ENCODE measurements around the gene YBX2. TPM values are rescaled to one million over a fixed set of nuclear protein-coding genes. Genes with fewer than 3 reads are reported as not detected.

The YBX2 gene
- total RNA-seq, 1 experiment from 2014 or later, result 24.0 TPM

DNA sequence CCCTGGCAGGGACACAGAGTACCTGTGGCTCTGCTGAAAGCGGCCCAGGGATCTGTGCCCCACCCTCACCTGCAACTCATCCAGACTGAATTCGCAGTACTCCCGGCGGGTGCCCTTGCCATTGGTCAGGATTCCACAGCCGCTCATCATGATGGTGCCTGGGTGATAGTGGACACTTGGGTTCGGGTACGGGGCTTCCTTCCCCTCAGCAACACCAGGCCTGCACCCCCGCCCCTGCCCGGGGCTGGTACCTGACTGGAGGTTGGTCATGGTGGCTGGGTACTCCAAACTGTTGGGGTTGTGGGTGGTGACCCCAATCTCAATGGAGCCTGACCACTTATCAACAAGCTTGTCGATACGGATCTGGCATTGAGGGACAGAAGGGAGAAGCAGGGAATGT is 31.7 kb upstream of the YBX2 start:
- no peak overlapping the region for H3K23ac ChIP-seq (ENCODE audit: insufficient read length, low read depth, low read length)
- no peak overlapping the region for H2BK5ac ChIP-seq (ENCODE audit: insufficient read length, low read length)
- H3K4me3 Mint-ChIP-seq, result no peak overlapping the region; a peak in 1 of 5 replicates
- no peak overlapping the region for H2BK15ac ChIP-seq (ENCODE audit: low read depth, low read length)
- no peaks in the 10 kb centered on the region for H3K27me3 ChIP-seq (ENCODE audit: insufficient read depth, low read length)
- no peak overlapping the region for H3K9ac ChIP-seq (ENCODE audit: extremely low read depth, insufficient read length, low read length)
- no peak for DNase-seq
- H4K5ac ChIP-seq (ENCODE audit: insufficient read length, low read depth, low read length), result no peak overlapping the region
- no peak overlapping the region for H3T11ph ChIP-seq (ENCODE audit: low read length)
- no peaks in the 10 kb centered on the region for H3K4me1 ChIP-seq (ENCODE audit: insufficient read depth, low read length)
- no peak overlapping the region for H2BK12ac ChIP-seq (ENCODE audit: insufficient read length, low read depth, low read length)
- H4K91ac ChIP-seq (ENCODE audit: insufficient read length, low read depth, low read length), result no peak overlapping the region
- TF ChIP-seq, protein P1, sequence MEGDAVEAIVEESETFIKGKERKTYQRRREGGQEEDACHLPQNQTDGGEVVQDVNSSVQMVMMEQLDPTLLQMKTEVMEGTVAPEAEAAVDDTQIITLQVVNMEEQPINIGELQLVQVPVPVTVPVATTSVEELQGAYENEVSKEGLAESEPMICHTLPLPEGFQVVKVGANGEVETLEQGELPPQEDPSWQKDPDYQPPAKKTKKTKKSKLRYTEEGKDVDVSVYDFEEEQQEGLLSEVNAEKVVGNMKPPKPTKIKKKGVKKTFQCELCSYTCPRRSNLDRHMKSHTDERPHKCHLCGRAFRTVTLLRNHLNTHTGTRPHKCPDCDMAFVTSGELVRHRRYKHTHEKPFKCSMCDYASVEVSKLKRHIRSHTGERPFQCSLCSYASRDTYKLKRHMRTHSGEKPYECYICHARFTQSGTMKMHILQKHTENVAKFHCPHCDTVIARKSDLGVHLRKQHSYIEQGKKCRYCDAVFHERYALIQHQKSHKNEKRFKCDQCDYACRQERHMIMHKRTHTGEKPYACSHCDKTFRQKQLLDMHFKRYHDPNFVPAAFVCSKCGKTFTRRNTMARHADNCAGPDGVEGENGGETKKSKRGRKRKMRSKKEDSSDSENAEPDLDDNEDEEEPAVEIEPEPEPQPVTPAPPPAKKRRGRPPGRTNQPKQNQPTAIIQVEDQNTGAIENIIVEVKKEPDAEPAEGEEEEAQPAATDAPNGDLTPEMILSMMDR (conservative IDR thresholded peaks at IDR 0.05), result no peak
- peaks cover 31 to 54% (median 53%) of the 10 kb centered on the region in 3 experiments; a peak in 6 of 7 replicates for H3K36me3 Mint-ChIP-seq (ENCODE audit: insufficient read depth in 1 of 3, low read depth in 3 of 3)
- H2AK5ac ChIP-seq (ENCODE audit: insufficient read length, low read length), result no peak overlapping the region
- no peaks in the 10 kb centered on the region for H3K9me3 ChIP-seq (ENCODE audit: control insufficient read depth, low read depth, low read length)
- H4K20me1 ChIP-seq (ENCODE audit: control insufficient read depth, insufficient read depth, insufficient read length), result no peaks in the 10 kb centered on the region
- peaks cover 2% of the 10 kb centered on the region; the same call in 1 of the 2 replicates for H3K79me2 ChIP-seq (ENCODE audit: insufficient read depth, low read length)
- H3K27ac ChIP-seq (ENCODE audit: insufficient read length, low read depth, low read length), result no peak overlapping the region
- no CpG with 5 or more reads among the region's 11 CpGs for whole genome bisulfite sequencing (ENCODE audit: extremely low coverage, insufficient read length, low lambda C conversion rate)
- peaks cover 14% of the 10 kb centered on the region for H3K23me2 ChIP-seq (ENCODE audit: insufficient read length, low read depth, low read length, poor library complexity, severe bottlenecking)
- no peak overlapping the region for H3K56ac ChIP-seq (ENCODE audit: insufficient read length, low read depth, low read length)
- peaks cover 14 to 15% of the 10 kb centered on the region in 2 experiments for H3K4me1 Mint-ChIP-seq
- H3K27ac Mint-ChIP-seq, result no peak overlapping the region
- no peak overlapping the region for H2AFZ ChIP-seq (ENCODE audit: low read length)
- H2BK120ac ChIP-seq (ENCODE audit: low read depth, low read length, poor library complexity, severe bottlenecking), result no peak overlapping the region
- no peak overlapping the region for H4K8ac ChIP-seq (replicated peaks; ENCODE audit: insufficient read length, low read depth, low read length)
- no peak overlapping the region for H2BK20ac ChIP-seq (ENCODE audit: low read depth, low read length, poor library complexity, severe bottlenecking)
- H3K4ac ChIP-seq (ENCODE audit: low read depth, low read length), result no peak overlapping the region
- no peaks in the 10 kb centered on the region for H3K27me3 Mint-ChIP-seq (ENCODE audit: low read depth)
- H3K18ac ChIP-seq (ENCODE audit: insufficient read length, low read depth, low read length), result no peak overlapping the region
- H3K79me1 ChIP-seq (ENCODE audit: insufficient read depth, low read depth, low read length, poor library complexity, severe bottlenecking), result no peaks in the 10 kb centered on the region
- H3K14ac ChIP-seq (ENCODE audit: insufficient read depth, low read length), result no peak overlapping the region
- no peak overlapping the region for H3K4me2 ChIP-seq (ENCODE audit: insufficient read depth, insufficient read length, low read length)
- H3K9me3 Mint-ChIP-seq, result no peaks in the 10 kb centered on the region

Data from H9 (cell line).